Upper lobe of right lung (tissue), 1 donor: ENCODE results near the gene ADD1. TPM values are rescaled to one million over a fixed set of nuclear protein-coding genes. Genes with fewer than 3 reads are reported as not detected.

Source experiments
- ATAC-seq: fragments of 200-7000 bp; cut with Tn5 transposase; one replicate; pipeline ENCODE4 v1.9.1; 2020; ENCODE audit warnings: mild to moderate bottlenecking, moderate library complexity
- DNase-seq: peaks from one replicate; pipeline ENCODE4 v3.0.0-alpha.2; 2020
- H3K27ac ChIP-seq: fragments of 200-600 bp; one replicate; pipeline ENCODE4 v1.8.0; 2022
- H3K27me3 ChIP-seq: fragments of 200-600 bp; one replicate; pipeline ENCODE4 v1.8.0; 2022; ENCODE audit warnings: mild to moderate bottlenecking
- H3K36me3 ChIP-seq: fragments of 200-600 bp; one replicate; pipeline ENCODE4 v1.8.0; 2022
- H3K4me1 ChIP-seq: fragments of 200-600 bp; one replicate; pipeline ENCODE4 v1.8.0; 2022
- H3K4me3 ChIP-seq: fragments of 200-600 bp; one replicate; pipeline ENCODE4 v1.8.0; 2022; ENCODE audit warnings: mild to moderate bottlenecking
- H3K9me3 ChIP-seq: fragments of 200-600 bp; one replicate; pipeline ENCODE4 v1.8.0; 2022
- CTCF ChIP-seq: fragments of 200-600 bp; IDR thresholded peaks from one replicate; pipeline ENCODE4 v1.8.0; 2022; ENCODE audit warnings: antibody characterized with exemption
- intact Hi-C: fragments of 100-400 bp; cut with DNase I; formaldehyde crosslinking; loops from one replicate; pipeline ENCODE4 v1.11.0; 2022
- total RNA-seq: library from RNA; stranded (reverse); fragmentation: NEBNext Ultra II Directional; extraction: Animal tissue kit (Norgen Biotek cat#: 25700); gene quantifications from one replicate; pipeline ENCODE4 v1.2.1, GENCODE V29; 2021
- donor health status: DM: no; HTN: yes; CAD: no; lungs with severe emphysema.

Gene ADD1
- total RNA-seq, 1 donor from 2014 or later = 286 TPM

- TF ChIP-seq CTCF = no peak
- Histone ChIP-seq H3K36me3 (peaks cover 11% of the 10 kb centered on the region), H3K9me3 (no peaks in the 10 kb centered on the region), H3K4me1 (peaks cover 86% of the 10 kb centered on the region), H3K27ac (peak overlapping the region; percentile 26), H3K4me3 (no peak overlapping the region), H3K27me3 (no peaks in the 10 kb centered on the region)
- intact Hi-C loops = loop anchor here (10.0 kb wide), 2 partner anchors 85 kb away; no protein-coding TSS in a partner anchor
- ATAC-seq (peak; percentile 41), DNase-seq (no peak)
Observed at GRCh38 chr4:2849267-2850152, 5.9 kb downstream of the ADD1 start.

GRCh38 chr4:2850966-2851798 is 7.5 kb downstream of the ADD1 start:
- Histone ChIP-seq H3K27ac (no peak overlapping the region), H3K4me1 (peaks cover 78% of the 10 kb centered on the region), H3K4me3 (no peak overlapping the region), H3K36me3 (peaks cover 16% of the 10 kb centered on the region), H3K9me3 (no peaks in the 10 kb centered on the region), H3K27me3 (no peaks in the 10 kb centered on the region)
- TF ChIP-seq CTCF = no peak
- intact Hi-C loops = no loop called here
- DNase-seq (no peak), ATAC-seq (no peak)

- H3K4me3 ChIP-seq = no peak overlapping the region
- H3K4me1 ChIP-seq = peaks cover 74% of the 10 kb centered on the region
- peaks cover 16% of the 10 kb centered on the region for H3K36me3 ChIP-seq
- no peaks in the 10 kb centered on the region for H3K9me3 ChIP-seq
- TF ChIP-seq CTCF = no peak
- DNase-seq (peak; percentile 69), ATAC-seq (peak; percentile 63)
- H3K27me3 ChIP-seq = no peaks in the 10 kb centered on the region
- intact Hi-C loops = no loop called here
- H3K27ac ChIP-seq = peak overlapping the region; percentile 7
Observed at GRCh38 chr4:2852481-2852921, 8.9 kb downstream of the ADD1 start.

GRCh38 chr4:2855584-2855983 is 11.9 kb downstream of the ADD1 start:
- H3K9me3 ChIP-seq = no peaks in the 10 kb centered on the region
- no peak overlapping the region for H3K4me3 ChIP-seq
- H3K27me3 ChIP-seq = no peaks in the 10 kb centered on the region
- ATAC-seq (no peak), DNase-seq (no peak)
- intact Hi-C loops = no loop called here
- peaks cover 16% of the 10 kb centered on the region for H3K36me3 ChIP-seq
- no peak for TF ChIP-seq CTCF
- H3K4me1 ChIP-seq = peaks cover 73% of the 10 kb centered on the region
- no peak overlapping the region for H3K27ac ChIP-seq

GRCh38 chr4:2856266-2856665 is 12.6 kb downstream of the ADD1 start:
- ATAC-seq = no peak
- Histone ChIP-seq H3K9me3 (no peaks in the 10 kb centered on the region), H3K27me3 (no peaks in the 10 kb centered on the region), H3K4me1 (peaks cover 73% of the 10 kb centered on the region), H3K36me3 (peaks cover 16% of the 10 kb centered on the region), H3K27ac (no peak overlapping the region), H3K4me3 (no peak overlapping the region)
- no peak for TF ChIP-seq CTCF
- intact Hi-C loops = no loop called here
- no peak for DNase-seq
